SIG-M5 treated with dmso at 0.1 percent for 504 hours (cell line): ENCODE data around the gene CROT.

Experiments used
- DNase-seq: peaks from one replicate; lab custom pipeline; 2025; ENCODE audit not compliant: unreplicated experiment; lab: John Stamatoyannopoulos, UW

CROT gene

GRCh38 chr7:87413029-87413428, 67.6 kb downstream of the CROT start:
- no peak for DNase-seq

DNA sequence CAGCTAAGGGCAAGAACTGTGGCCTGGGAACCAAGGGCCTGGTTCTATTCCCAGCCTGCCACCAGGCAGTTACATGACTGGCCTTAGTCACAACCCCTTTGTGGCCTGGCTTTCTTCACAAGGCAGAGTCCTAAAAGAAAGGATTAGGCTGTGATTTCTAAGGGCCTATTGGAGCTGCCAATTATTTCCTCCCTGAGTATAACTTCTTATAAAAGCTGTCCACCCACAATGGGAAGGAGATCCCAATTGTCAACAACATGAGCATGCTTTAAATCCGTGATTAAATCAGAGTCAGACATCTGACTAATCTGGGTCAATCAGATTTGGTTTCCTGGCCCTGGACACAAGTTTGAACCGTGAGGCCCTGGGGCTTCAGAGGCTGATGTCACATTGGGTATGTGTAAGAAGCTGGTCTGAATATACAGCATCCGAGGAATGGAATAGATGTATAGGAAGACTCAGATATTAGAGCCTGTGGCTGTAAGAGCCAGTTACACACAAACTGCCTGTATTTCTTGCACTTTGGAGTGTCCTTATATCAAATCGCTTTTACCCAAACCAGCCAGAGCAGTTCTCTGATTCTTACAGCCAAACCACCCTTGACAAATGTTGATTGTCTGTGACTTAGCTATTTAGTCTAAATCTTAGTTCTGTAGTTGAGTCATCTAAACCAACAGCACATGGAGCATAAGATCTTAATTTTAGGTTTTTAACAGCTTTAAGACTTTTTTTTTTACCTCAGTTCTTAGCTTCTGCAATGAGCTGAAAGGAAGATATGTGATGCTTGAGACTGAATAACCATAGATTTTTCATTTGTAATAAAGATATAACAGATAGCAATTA, 68.7 kb downstream of the CROT start:
- DNase-seq = peak; percentile 25

GRCh38 chr7:87414794-87415188, 69.3 kb downstream of the CROT start:
- no peak for DNase-seq

- DNase-seq = peak; percentile 43
Measured at GRCh38 chr7:87416682-87417587, 71.5 kb downstream of the CROT start.

- no peak for DNase-seq
Measured at GRCh38 chr7:87420173-87420572, 74.7 kb downstream of the CROT start.

GRCh38 chr7:87424075-87424474, 78.6 kb downstream of the CROT start:
- DNase-seq = no peak

DNA sequence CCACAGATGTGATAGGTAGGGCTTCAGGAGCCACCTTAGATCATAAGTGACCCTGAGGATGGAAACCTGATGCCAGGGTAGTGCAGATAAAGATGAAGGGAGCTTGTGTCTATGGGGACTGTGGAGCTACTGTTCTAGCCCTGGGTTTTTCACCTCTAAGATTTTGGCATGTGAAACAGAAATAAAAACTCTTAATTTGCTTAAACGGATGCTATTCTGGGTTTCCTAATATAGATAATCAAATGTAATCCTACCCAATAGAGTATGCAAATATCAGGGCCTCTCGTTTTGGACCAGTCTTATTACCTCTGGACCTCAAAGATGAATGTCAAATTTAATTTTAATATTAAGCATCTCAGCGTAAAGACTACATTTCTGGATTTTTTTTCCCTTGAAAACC, 80.7 kb downstream of the CROT start:
- DNase-seq = no peak

GRCh38 chr7:87427288-87427687, 81.8 kb downstream of the CROT start:
- DNase-seq = no peak

GRCh38 chr7:87432536-87432935, 87.1 kb downstream of the CROT start:
- DNase-seq = no peak

- no peak for DNase-seq
Measured at GRCh38 chr7:87435546-87435945, 90.1 kb downstream of the CROT start.

- peak; percentile 3 for DNase-seq
Measured at GRCh38 chr7:87445897-87446296, 100.4 kb downstream of the CROT start.

GRCh38 chr7:87447116-87447635, 101.7 kb downstream of the CROT start:
- DNase-seq = no peak

GRCh38 chr7:87448388-87448787, 102.9 kb downstream of the CROT start:
- DNase-seq = no peak
